SK-N-DZ (cell line): Measurements from ENCODE around the gene CYYR1.
"Not testable (repeated sequence)": the region's sequence is repeated elsewhere in the genome, so short reads cannot be mapped to it uniquely, and the experiment has no call there.

ENCODE experiments used
- DNase-seq: peaks from one replicate; pipeline ENCODE4 v3.0.0-alpha.2; 2015; ENCODE audit warnings: low spot score

CYYR1 gene

DNA sequence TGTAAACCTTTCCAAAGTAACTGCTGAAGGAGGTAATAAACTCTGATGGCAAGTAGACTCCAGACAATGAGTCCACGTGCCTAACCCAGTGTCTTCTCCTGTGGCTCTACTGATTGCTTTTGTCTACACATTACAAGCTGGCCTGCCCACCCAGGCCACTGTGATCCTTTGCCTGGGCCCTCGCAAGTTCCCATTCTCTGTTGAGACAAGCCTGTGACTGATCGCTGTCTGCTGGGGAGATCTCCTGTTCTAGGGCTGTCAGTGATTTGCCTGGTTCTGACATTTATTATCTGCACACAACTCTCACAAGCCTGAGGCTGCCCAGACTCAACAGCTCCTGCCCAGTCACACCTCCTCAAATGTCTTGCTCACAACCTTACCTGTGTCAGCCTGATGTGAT, 81.4 kb downstream of the CYYR1 start:
- no peak for DNase-seq

DNA sequence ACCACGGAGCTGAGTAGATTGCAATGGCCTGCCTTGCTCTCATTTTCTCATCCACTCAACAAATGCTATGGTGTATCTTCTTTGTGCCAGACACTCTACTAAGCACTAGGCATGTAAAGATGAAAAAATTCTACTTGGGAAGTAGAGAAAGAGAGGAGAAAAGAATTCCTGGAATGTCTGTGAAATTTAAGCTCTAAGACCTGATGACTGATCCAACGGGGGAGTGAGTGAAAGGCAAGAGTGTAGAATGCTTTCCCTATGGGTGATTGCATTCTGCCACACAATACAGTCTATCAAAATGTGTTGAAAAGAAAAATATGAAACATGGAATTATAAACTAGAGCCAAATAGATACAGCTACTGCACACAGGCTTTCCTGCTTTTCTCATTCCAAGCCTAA, 82.3 kb downstream of the CYYR1 start:
- DNase-seq = no peak

DNA sequence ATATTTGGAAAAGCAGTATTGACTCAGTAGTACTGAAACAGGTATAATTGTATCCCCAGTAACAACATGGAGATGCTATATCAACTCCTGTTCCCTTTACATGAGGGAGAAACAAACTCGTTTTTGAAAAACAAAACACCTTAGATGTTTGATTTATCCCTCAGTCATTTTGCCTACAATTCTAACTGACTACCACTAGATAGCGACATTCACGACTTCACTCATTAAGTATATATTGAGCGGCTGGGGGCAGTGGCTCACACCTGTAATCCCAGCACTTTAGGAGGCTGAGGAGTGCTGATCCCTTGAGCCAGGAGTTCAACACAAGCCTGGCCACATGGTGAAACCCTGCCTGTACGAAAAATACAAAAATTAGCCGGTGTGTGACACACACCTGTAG, 83.3 kb downstream of the CYYR1 start:
- DNase-seq = no peak

DNA sequence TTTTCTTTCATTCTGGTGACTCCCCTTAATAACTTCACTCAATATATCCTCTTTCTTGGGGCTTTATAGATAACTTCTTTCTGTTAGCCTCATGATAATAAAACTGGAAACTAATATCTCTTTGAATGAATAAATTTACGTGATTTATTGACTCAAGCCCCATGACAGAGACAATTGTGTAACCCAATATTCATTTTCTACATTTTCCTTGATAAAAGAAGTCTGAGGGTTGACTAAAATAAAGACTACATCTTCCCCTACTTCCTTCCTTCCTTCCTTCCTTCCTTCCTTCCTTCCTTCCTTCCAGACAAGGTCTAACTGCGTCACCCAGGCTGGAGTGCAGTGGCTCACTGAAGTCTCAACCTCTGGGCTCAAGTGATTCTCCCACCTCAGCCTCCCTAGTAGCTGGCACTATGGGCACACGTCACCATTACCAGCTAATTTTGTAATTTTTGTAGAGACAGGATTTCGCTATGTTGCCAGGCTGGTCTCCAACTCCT, 85.1 kb downstream of the CYYR1 start:
- DNase-seq = no peak

DNA sequence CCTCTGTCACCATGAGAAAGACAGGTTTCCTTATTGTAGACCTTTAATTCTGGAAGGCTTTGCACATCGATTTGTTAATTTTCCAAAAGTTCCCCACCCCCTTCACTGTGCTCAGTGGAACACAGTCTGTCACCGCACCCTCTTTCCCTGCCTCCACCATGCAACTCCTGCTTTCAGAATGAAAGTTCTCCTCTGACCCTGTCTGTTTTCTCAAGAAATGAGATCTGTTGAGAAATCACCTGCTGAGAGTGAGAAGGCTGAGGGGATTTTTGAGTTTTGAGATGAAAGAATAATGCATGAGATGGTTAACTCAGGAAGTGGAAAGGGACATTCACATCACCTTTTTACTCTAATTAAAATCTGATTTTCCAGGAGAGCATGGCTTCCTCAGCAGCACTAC, 99.6 kb downstream of the CYYR1 start:
- DNase-seq = no peak

DNA sequence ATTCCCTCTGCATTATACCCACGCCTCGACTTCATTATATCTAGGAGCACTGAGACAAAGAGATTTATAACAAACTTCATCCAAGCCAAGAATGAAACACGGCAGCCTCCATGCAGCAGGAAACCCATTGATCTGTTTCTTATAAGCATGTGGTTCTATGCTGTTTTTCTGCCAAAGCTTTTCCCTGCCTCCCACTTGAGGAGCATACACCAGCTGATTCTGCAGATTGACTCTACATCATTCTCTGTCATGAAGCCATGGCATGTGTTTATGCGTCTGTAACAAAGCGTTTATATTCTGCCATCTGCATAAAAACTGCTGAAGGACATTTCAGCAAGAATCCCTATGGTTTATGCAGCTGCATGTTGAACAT, 102.0 kb downstream of the CYYR1 start:
- DNase-seq = no peak

DNA sequence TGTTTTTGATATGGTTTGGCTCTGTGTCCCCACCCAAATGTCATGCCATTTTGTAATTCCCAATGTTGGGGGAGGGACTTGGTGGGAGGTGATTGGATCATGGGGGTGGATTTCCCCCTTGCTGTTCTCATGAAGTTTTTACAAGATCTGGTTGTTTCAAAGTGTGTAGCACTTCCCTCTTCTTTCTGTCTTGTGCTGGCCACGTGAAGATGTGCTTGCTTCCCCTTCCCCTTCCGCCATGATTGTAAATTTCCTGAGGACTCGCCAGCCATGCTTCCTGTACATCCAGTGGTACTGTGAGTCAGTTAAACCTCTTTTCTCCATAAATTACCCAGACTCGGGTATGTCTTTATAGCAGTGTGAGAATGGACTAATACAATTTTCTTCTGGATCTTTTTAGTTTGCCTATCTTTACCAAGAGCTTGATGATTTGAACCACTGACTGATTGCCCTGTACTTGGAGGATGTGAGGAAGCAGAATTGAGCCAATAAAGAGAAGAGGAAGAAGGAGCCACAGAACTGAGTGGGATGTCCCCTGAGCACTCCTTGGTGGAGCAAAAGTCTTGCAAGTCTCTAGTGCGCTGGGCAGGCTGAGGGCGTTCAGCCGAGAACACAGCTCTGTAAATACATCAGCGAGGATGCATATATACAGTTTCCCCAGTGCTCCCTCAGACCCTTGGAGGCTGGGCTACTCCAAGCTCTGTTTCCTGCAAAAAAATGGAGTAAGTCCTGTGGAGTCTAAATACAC, 102.6 kb downstream of the CYYR1 start:
- DNase-seq = no peak

DNA sequence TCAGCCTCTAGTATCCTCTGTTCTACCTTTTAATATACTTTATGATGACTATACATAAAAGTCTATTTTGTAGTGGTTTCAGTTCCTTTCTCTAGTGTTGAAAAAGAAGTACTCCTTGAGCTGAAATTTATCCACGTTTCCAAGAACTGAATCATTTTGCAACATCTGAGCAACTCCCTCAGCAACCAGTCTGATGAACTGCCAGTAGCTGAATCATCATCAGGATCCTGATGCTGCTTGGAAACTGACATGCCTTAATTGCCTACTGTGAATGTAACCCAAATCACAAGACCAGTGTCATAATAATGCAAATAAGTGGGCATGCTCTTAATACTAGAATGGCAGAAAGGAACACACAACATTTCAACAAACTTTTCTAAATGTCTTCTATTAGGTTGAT, 103.3 kb downstream of the CYYR1 start:
- DNase-seq = no peak

DNA sequence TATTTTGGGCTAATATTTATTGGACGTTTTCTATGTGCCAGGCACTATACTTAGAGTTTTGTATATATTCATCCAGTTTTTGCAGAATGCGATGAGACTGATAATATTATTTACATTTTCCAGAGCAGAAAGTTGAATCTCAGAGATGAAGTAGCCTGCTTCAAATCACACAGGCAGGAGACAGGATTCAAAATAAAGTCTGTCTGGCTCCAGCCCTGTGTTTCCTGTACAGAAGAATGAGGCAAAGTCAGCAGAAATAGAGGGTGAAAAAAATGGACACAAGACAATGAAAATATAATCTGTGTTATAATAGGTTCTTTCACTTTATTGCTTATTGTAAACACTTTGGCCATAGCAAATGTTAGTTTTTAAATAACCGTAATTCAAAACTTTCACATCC, 107.2 kb downstream of the CYYR1 start:
- DNase-seq = no peak

DNA sequence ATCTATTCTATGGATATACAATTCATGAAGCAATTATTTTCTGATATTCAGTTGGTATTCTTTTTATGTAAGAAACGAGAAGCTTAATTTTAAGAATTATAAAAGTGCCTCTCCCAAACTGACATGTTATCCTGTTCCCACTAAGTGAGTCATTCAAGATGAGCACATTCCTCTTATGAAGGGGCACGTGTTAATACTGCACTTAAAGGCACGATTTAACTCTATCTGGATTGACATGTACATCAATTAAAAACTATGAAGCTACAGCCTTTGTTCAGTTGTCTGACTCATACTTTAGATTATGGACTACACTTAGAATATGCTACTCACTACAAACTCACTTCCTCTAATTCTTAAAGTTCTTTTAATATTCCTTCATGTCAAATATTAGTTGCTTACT, 111.6 kb downstream of the CYYR1 start:
- DNase-seq = no peak

DNA sequence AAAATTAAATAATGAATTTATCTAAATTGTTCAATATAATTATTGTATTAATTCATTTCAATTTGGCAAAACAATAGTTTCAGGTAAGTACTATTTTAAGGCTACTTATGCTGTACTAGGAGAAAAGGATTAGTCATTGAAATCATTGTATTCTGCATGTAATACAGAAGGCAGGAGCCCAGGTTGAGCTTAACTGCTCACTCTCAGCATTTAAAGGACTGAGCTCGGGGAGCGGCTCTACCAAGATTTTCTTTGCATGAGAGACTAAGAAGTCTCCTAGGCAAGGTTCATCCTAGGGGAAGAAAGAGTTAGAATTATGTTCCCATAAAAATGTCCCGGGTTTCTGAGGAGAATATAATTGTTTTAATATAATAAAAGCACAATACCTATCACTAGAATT, 112.5 kb downstream of the CYYR1 start:
- DNase-seq = no peak

DNA sequence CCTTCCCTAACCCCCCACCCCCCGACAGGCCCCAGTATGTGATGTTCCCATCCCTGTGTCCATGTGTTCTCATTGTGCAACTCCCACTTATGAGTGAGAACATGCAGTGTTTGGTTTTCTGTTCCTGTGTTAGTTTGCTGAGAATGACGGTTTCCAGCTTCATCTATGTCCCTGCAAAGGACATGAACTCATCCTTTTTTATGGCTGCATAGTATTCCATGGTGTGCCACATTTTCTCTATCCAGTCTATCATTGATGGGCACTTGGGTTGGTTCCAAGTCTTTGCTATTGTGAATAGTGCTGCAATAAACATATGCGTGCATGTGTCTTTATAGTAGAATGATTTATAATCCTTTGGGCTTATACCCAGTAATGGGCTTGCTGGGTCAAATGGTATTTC, 114.2 kb downstream of the CYYR1 start:
- not testable (repeated sequence) for DNase-seq

DNA sequence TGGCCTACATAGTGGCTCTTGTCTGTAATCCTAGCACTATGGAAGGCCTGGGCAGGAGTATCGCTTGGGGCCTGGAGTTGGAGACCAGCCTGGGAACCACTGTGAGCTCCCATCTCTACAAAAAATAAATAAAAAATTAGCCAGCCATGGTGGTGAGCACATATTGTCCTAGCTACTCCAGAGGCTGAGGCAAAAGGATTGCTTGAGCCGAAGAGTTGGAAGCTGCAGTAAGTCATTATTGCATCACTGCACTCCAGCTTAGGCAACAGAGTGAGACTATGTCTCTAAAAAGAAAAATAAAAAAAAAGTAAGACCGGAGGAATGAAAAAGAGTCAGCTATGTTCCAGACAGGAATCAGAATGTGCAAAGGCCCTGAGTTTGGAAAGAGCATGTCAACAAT, 115.3 kb downstream of the CYYR1 start:
- DNase-seq = no peak

DNA sequence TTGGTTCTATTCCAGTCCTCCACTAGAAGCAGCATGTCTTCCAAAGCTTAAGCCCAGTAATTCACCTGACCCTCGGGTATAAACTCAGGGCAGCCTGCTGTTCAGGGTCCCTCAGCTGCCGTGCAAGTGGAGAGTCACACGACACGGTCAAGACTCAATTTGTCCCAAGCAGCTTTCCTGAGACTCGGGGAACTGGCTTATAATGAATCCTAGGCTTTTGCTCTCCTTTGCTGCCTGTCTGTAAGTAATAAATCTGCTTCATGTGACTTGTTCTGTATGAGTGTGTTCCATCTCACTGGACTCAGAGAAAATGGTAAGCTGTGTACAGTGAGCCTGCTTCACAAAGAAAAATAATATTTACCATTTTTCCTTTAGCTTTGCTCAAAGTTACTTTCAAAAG, 119.8 kb downstream of the CYYR1 start:
- no peak for DNase-seq

DNA sequence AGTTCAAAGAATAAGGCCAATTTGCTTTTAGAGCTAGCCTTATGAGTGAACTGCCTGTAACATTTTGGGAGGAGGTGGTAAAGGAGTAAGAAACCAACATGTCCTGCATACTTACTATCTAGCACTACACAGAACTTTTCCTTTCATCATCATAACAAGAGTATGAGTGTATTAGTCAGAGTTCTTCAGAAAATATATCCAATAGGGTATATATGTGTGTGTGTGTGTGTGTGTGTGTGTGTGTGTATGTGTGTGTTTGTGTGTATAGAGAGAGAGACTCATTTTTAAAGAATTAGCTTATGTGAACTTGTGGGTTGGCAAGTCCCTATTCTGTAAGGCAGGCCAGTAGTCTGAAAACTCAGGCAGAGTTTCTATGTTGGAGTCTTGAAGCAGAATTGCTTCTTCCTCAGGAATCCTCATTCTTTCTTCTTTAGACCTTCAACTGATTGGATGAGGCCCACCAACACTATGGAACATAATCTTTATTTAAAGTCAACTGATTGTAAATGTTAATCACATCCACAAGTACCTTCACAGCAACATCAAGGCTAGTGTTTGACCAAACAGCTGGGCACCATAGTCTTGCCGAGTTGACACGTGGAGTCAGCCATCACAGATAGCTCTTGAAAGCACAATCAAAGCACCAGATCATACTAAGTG, 121.9 kb downstream of the CYYR1 start:
- no peak for DNase-seq

DNA sequence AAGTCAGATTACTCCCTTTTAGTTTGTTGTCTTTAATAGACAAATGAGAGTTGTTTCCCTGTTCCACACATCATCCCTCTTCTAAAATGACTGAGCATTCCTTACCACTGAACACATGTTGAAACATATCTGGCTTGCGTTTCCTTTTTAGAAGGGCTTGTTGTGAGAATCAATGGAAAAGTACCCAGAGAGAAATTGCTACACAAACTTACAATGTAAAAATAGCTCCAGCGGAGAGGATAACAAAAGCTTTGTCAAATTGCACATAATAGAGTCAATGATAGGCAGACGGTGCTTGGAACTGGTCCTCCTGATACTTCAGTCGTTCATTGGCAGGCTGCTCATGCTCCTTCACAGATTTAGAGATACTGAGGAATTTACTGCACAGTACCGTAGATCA, 123.9 kb downstream of the CYYR1 start:
- DNase-seq = no peak

DNA sequence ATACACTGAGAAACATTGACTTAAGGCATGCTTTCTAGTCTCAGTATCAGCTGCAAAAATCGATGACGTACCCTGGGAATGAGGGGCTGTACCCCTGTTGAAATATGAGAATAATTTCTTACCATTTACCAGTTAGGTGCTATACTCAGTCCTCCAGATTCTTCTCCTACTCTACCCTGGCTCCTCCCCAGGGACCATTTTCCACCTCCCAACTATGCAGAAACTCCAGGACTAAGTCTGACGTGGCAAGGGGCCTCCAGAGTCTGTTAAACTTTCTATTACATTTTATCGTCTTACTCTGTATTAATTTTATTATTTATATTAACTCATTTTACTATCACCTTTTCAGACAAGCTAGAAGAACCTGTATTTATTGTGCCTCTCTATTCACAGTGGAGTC, 124.3 kb downstream of the CYYR1 start:
- DNase-seq = no peak

DNA sequence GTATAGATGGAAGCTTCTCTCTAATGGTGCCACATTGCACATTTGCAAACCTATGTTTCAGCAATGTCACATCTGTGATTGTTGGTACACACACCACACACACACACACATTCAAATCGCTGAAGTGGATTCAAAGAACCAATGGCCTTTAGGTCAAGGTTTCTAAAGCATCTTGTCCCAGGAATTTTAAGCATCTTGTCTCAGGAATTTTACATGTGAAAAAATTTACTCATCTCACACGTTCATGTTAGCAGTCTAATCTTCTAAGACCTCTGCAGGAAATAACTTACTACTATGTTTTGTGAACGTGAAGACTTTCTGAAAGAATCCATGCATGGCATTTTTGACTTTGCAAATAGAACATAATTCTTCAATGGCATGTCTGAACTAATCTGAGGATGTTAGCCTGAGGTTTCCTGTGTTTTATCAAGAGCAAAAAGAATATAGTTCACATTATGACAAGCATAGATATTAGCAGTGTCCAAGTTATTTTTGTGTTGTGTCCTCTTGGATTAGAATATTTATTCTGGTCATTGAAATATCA, 125.1 kb downstream of the CYYR1 start:
- no peak for DNase-seq

DNA sequence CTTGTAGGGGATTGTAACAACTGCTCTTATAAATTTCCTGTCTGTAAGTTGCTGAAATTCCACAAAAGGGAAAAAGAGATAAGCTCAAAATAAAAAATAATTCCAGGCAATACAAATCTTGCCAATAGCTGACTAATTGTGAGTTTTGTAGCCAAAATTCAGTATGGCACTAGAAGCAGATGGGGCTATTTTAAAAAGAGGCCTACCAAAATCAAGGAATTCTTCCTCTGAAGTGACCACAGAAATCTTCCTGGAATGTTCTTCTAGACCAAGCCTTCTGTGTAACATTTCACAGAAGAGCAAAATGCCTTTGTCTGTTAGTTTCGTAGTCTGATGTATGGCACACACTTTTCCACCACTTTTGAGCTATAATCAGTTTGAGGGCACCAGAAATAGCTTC, 127.6 kb downstream of the CYYR1 start:
- DNase-seq = no peak

DNA sequence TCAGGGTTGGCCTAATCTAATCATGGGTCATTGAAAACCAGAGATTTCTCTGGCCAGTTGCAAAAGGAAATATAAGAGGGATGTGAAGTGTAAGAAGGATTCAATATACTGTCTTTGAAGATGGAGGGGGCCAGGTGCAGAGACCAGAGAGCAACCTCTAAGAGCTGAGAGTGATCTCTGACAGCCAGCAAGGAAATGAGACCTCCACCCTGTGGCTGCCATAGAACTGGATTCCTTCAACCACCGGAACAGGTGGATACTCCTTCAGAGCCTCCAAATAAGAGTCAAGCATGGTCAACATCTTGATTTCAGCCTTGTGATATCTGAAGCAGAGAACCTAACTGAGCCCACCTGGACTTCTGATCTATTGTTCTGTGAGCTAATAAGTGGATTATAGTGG, 128.4 kb downstream of the CYYR1 start:
- no peak for DNase-seq

DNA sequence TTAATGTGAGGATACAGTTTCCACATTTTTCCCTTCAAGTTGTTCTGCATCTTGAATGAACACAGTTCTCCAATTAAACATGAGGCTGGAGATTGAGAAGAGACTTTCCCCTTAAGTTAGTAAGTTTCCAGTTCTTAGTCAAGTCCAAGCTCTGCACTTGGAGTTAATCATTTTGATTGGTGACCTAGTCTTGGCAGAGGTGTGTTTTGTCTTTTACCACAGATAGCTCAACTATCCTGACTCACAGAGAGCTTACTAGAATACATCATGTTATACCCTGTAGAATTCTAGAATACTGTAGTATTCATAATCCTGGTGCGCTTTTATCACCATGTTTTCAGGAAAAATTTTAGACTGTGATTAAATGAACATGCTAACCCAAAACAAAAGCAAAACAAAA, 129.2 kb downstream of the CYYR1 start:
- no peak for DNase-seq

DNA sequence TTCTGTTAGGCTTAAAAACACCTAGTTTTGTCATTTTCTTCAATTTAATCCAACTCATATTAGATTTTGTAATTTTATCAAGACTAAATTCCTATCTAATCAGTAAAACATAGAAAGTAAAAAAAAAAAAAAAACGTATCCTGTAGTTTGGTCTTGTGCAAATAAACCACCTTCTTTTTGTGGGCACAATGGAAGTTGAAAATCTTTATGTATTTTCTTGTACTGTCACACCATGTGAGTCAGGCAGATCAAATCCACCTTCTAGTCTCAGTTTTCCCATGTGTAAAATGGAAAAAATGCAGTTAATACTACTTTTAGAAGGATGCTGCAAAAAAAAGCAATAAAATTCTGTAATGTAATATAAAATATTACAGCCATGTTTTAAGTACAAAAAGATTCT, 129.8 kb downstream of the CYYR1 start:
- no peak for DNase-seq

DNA sequence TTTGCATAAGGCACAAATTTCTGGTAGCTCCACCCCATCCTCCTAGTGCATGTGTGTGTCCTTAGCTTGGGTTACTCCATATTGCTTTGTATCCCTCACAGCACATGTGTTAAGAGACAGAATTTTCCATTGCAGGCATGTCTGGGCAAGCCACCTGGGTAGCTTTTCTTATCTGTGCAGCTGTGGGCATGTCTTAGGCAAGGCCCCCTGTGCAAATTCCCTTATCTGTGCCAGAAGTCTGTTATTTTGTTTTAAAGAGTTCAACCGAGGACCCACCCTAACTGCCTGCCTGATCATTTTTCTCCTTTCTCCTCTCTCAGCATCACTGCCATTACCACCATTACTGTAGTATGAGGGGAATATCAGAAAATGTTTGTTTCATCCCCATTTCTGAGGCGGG, 131.9 kb downstream of the CYYR1 start:
- no peak for DNase-seq
